ENCODE data around the gene NCOA7.
"Not testable (repeated sequence)": the region's sequence is repeated elsewhere in the genome, so short reads cannot be mapped to it uniquely, and the experiment has no call there.

Gene NCOA7

DNA sequence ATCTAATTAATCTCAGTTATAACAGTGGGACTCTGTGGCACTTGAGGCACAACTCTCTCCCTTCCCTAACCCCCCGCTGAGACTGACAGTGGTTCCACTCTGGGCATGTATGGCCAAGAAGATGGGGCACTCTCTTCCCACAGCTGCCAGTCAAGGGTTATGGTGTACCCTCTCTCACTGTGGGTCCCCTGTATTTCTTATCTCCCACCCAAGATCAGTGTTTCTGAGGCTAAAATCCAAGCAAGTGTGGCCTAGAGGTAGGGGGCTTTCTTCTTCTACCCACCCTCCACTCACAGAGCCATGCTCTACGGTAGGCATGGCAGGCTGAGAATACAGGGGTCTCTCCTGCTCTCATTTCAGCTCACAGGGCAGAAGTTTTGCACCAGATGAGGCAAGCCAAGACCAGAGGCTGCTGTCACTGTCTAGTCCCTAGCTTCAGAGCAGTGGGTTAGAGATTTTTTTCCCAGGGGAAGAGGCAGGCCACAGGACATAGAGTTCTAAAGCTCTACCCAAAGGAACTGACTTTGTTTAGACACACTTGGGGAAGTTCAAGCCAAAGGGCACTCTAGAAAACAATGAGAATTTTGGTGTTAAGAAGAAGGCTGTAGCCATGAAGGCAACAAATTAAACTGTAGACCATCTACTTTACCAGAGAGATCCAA, 134.1 kb downstream of the NCOA7 start:
- DNase-seq, result no peak

DNA sequence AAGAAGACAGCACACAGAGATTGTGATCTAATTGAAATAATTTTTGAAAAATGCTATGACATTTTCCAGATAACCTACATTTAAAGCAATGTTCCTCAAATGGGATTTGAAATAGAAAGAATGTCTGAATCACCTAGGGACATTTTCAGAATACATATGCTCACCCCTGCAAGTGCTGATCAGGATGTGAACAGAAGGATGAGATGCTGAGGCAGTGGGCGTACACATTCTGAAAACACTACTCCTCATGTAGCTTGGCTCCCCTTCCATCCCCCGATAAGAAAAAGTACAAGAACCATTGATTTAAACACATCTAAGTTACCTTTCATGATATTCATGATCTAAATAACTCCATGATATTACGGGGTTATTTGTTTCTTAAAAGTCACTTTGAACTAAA, 136.0 kb downstream of the NCOA7 start:
- no peak for DNase-seq

DNA sequence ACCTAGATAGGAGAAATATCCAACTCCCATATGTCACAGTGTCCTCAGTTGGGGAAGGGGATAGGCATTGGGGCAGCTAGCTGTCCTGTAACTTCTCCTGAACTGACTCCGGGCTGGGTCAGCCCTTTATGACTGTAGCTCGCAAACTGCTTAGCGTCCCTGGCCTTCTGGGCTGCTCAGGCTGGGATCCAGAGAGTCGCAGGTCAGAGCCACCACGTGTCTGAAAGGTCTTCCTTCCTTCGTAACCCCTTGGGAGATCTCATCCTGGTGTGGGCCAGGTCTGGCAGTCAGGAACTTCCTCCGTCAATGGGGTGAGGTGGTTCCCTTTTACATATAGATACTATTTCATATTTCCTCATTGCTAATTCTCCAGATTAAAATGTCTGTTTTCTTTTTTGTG, 137.0 kb downstream of the NCOA7 start:
- DNase-seq, result no peak

DNA sequence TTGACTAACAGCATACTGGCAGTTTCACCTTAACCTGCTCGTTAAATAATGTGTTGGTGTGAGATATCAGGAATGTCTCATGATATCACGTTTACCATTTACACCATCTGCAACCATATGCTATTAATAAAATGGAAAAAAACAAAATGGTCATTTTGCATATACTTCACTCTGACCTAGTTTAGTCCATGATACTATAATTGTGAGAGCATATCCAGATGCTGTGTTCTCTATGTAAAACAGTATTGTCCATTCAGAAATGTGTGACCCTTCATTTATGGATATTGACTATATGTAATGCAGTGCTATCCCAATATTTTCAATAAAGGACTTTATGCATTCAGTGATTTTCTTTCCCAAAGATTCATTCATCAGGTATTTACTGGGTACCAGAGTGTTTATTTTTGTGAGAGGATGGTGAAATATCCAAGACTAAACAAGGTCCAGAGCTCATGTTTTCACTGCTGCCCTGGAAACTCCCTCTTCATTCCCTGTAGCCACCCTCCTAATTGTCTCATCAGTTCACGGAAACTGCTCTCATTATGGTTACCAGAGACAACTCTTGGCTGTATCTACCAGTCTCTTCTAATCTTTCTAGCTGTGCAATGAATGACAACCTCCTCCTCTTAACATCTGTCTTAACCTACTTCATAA, 140.1 kb downstream of the NCOA7 start:
- no peak for DNase-seq

DNA sequence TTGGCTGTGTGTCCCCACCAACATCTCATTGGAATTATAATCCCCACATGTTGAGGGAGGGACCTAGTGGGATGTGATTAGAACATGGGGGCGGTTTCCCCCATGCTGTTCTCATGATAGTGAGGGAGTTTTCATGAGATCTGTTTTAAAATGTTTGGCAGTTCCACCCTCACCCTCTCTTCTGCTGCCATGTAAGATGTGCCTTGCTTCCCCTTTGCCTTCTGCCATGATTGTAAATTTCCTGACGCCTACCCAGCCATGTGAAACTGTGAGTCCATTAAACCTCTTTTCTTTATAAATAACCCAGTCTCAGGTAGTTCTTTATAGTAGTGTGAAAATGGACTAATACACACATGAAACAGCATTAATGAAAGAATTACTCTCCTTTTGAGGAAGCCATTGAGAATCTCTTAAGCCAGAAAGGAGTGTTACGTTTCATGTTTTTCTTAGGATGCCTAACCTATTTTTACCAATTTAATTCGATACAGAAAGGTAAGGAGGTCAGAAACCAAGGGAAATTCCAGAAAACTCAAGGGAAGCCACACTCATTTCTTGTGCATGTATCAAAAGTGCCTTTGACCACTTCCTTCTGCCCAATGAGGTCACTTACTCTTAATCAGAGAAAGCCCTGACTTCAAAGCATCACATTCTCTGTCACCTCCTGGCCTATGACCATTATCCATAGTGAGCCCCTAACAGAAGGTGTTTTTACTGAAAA, 141.1 kb downstream of the NCOA7 start:
- DNase-seq, result no peak

DNA sequence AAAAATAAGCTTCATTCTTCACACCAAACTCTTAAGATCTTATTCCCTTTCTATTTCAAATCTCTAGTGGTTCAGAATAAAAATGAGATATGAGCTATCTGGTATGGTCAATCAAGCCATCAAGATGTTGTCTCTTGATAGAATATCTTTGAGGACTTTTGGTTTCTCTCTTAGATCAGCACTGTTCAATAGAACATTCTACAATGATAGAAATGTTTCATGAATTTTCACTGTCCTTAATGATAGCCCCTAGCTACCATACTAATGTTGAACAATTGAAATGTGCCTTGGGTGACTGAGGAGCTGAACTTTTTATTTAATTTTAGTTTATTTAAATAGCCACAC, 141.7 kb downstream of the NCOA7 start:
- DNase-seq, result no peak

DNA sequence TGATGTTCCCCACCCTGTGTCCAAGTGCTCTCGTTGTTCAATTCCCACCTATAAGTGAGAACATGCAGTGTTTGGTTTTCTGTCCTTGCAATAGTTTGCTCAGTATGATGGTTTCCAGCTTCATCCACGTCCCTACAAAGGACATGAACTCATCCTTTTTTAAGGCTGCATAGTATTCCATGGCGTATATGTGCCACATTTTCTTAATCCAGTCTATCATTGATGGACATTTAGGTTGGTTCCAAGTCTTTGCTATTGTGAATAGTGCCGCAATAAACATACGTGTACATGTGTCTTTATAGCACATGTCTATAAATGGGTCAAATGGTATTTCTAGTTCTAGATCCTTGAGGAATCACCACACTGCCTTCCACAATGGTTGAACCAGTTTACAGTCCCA, 144.8 kb downstream of the NCOA7 start:
- not testable (repeated sequence) for DNase-seq

DNA sequence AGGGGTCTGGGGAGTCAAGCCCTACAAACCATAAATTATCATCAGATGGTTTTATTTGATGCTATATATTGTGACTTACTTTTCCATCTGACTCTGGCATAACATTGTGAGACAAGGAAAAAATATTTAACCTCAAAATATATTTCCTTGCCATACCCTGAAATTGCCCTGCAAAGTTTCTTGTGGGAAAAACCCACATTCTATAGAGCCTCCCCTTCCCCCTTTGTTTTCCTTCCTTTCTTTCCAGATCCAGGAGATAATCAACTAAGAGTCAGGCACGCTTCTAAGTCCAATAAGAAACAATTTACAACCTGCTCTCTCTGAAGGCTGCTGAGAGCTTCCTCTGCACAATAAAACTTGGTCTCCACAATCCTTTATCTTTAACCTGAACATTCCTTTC, 148.3 kb downstream of the NCOA7 start:
- DNase-seq, result no peak

DNA sequence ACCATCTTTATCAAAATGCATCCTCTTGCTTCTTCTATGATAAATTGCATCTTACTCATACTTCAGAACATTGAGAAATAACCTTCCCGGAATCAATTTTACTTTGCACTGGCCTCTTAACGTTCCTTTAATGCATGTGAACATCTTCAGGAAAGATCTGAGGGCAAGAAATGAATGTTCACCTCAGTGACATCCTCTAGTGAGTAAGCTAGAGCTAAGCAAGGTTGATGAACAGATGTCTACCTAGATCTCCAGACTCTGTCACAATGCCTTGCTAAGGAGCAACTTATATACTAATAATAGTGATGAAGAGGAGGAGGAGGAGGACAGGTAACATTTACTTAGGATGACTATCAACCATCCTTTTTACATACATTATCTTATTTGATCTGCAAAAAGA, 149.0 kb downstream of the NCOA7 start:
- no peak for DNase-seq

DNA sequence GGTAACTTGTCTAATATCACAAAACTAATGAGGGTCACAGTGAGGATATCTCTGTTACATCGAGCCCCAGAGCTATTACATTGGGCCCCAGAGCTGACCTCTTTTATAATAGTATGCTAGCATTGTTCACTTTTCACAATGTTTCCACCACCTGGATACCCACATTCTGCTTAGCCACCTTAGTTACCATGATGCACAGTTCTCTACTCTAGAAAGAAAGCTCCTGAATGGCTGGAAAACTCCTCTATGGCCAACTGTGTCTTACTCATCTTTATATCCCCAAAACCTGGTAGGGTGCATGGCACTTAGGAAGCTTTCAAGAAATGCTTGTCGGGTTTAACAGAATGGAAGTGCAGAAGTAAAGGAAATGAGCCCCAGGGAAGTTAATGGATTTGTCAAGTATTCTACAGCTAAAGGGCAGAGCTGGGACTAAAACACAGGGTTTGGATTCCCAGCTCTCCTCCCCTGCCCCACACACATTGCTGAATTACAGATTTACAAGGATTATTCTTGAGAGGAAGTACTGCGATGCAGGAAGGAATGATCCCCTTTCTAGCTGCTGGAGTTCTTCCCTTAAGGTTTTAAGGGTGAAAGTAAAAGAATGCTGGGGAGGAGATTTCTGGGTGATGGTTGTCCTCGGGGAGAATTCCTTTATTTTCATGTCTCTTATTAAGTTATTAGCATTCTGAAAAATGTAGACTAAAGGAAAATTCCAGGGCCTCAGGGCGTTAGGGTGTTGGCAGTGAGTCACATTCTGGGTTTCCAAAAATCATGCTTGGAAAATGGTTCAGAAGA, 149.7 kb downstream of the NCOA7 start:
- DNase-seq, result no peak

DNA sequence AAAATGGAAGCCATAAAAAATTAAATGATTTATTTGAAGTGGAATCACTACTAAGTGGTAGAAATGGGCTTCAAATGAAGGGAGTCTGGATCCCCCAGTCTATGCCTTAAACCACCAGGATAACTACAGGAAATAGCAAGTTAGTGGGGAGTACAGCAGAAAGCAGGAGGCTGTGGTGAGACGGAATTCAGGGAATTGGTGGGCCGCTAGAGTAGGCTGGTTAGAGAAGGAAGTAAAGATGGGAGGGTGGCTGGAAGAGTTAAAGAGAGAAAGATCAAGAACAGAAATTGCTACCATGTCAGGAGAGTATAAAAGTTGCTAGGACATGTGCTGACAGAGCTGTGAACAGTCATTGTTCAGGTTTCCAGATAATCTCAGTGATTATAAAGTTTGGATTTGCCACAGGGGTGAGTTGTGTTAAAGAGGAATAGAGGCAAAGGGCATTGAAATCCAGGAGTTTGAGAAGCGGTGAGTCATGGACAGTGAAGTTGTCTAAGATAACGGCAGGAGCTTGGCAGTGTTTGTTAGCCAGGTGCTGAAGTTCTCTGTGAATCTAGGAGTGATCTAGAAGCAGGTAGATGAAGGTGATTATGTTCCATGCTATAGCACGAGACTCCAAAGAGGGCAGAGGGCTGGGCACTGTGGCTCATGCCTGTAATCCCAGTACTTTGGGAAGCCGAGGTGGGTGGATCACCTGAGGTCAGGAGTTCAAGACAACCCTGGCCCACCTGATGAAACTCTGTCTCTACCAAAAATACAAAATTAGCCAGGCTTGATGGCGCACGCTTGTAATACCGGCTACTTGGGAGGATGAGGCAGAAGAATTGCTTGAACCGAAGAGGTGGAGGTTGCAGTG, 152.1 kb downstream of the NCOA7 start:
- DNase-seq, result no peak

DNA sequence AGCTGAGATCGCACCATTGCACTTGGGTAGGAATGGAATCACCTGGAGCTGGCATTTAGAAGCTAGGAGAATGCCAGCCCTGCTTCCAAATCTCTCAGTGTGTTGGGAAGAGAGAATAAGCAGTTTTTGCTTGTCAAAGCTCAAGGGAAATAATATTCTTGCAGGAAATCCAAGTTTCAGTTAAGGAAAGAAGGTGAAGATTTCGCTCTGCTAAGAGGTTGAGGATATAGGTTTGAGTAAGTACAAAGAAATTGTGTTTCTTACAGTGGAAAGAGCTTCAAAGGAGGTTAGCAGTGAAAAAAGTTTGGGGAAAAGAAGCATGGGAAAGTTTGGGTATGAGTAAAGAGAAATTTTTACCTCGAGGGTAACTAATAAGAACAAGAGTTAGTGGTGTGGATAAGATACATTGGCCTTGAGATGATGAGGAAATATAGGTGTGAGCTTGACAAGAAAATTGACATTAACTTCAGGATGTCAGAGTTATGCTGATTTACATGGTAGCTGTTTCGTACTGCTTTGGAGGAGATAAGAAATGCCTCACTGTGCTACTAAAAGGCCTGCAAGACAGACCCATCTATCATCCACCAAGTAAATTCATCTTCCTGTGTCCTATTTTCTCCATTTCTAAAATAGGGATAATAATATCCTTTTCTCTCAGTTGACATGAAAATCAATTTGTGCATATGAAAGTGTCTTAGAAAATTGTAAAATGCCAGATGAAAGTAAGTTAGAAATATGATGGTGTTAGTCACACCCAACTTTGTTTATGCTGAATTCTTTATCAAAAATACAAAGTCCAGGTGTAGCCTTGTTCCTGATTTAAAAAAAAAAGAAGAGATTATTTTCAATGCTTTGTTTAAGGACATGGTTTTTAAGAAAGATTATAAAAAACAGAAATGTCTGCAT, 153.0 kb downstream of the NCOA7 start:
- DNase-seq, result no peak

DNA sequence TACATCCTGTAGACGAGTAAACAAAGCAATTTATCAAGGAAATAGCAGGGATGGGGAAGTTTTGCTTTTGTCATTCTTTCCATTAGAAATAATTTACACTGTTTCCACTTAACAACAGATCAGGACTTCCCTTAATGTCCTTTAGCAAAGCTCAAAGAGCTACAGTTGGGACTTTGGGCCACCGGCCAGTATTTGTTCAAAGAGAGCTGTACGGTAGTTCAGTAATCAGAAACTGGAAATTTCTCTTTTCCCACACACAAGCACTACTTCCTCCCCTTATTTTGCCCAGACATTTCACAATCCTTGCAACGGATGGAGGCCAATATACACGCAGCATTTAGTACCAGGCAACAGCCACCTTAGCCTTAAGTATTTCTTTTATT, 153.7 kb downstream of the NCOA7 start:
- DNase-seq, result no peak

DNA sequence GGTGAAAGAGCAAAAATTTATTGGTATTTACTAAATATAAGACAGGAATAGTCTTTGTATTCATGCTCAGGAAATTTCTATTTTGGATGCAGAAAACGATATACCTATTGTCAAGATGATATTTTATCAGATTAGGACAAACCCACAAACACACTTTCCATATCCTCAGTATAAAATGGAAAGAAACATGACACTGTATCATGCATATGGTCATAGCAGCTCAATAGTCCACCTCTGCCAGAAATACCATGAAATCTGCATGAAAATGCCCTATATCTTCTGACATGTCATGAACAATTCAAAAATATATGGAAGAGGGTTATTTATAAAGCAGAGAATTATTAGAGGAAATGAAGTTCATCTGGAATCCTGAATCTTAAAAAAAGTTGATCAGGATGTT, 154.1 kb downstream of the NCOA7 start:
- DNase-seq, result no peak

DNA sequence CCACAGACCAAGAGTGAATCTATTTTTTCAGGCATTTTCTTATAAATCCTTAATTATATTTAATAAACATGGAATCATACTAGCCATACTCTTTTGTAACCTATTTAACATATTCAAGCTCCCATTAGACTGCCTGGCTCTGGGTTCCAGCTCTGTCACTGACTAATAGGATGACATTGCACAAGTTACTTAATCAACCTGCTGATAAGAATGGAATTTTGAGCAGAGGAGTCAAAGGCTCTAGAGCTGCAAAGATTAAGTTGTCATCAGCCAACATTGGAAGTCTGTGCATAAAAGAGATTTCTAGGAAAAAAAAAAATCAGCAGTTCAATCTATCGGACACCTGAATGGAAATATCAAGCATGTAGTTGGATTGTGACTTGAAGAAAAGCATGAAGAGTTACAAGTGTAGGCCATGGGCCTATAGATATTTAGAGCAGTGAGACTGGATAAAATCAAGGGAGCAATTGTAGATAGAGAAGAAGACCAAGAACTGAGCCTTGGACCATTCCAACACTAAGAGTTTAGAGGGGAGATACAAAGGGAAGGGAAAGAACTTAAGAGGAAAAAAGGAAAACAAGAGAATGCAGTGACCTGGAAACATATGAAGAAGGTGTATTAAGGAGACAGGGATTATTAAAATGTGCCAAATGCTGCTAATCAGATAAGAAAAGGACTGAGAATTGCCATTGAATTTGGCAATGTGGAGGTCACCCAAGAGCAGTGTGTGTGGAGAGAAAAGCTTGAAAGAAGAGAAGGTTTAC, 154.8 kb downstream of the NCOA7 start:
- peak; percentile 46 for DNase-seq

DNA sequence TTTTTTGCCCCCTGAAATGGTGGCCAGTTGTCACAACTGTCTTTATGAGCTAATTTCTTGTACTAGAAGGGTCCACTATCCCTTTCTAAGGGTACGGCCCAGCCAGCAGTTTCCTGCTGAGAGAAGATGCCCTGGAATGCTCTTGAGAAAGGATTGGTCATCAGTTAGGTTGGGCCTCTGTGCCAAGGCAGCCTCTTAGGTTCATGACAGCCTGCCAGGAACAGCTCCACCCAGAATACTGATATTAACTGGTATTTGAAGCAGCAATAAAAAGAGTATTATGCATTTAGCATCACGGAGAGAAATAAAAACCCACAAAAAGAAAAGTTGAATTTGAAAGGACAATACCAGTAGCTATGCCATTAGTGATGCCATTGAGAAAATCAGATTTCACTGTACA, 156.9 kb downstream of the NCOA7 start:
- DNase-seq, result no peak

DNA sequence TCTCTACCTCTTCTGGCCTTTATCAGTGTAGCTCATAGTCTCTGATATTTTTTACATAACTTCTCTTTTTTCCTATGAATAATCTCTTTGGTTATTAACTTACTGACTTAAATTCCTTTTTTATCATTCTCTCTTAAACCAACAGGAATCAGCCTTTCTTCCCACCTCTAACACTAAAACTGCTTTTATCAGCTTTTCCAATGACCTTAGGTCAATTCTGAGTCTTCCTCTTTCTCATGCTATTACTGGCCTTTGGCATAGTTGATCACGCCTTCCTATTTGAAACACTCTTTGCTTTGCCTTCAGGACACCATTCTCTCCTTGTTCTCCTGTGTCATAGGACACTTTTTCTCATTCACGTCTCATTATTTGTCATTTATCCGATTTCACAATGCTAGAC, 157.7 kb downstream of the NCOA7 start:
- no peak for DNase-seq

DNA sequence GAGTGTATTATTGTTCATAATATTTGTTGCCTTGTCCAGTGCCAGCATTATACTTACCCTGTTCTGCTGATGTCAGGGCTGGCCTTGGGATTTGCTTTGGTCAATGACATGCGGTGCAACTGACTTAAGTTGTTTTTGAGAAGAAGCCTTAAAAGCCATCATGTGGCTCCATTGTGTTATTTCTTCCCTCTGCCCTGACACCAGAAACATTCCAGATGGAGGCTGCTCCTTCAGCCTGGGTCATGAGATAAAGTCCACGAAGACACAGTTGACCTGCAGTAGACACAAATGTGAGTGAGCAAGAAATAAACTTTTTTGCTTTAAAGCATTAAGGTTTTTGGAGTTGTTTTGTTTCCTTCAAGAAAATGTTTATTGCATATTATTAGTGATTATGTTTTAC, 158.3 kb downstream of the NCOA7 start:
- DNase-seq, result no peak

DNA sequence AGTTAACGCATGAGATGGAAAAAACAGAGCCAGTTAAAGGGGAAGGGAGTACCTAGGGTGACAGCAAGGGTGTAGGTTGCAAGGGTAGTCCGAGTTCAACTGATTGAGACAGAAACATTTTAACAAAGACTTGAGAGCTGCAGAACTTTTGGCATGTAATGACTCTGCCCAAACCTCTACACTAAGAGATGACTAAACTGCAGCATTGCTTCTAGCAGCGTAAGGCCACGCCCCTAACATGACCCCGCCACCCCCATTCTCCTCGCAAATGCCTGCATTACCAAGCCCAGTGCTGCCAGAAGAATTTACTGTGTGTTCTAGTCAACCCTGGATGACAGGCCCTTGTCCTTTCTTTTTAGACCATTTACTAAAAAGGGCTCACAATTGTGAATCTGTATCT, 159.5 kb downstream of the NCOA7 start:
- DNase-seq, result no peak

DNA sequence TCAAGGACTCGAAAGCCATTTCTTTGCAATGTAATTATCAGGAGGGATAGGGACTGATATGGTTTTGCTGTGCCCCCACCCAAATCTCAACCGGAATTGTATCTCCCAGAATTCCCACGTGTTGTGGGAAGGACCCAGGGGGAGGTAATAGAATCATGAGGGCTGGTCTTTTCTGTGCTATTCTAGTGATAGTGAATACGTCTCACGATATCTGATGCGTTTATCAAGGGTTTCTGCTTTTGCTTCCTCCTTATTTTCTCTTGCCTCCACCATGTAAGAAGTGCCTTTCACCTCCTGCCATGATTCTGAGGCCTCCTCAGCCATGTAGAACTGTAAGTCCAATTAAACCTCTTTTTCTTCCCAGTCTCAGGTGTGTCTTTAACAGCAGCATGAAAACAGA, 160.0 kb downstream of the NCOA7 start:
- DNase-seq, result not testable (repeated sequence)

DNA sequence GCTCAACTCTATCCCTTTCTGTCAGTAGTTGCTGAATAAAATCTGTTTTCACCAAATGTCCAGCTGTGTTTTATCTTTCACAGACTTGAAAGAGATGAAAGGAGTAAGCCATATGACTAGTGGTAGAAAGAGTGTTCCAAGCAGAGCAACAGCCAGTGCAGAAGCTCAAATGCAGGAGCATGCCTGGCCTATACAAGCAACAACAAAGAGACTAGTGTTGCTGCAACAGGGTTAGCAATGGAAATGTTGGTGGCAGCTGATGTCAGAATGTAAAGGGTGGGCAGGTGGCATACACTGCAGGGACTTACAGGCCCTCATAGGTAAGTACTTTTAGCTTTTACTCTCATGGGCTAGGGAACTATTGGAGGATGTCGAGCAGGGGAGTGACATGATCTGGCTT, 160.6 kb downstream of the NCOA7 start:
- peak; percentile 42 for DNase-seq
